ENCODE measurements around the gene DYRK3.
"Not testable (repeated sequence)": the region's sequence is repeated elsewhere in the genome, so short reads cannot be mapped to it uniquely, and the experiment has no call there.

The DYRK3 gene

DNA sequence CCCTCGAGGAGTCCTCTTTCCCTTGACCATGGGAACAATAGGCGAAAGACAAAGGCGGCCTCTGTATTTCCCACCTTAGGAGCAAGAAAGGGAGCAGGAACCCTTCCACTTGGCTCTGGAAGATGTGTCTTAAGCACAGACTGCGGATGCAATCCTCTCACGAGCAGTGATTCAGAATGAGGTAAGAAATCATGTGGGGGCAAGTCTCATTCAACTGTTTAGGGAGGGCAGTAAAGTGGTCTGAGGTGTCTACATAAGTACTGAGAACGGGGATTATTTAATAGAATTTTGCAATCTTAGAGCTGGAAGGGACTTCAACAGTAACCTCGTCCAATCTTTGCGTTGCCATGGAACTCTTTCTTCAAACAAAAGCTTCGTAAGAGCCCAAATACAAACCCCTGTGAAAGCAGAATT, 1.6 kb upstream of the DYRK3 start:
- DNase-seq, result no peak

DNA sequence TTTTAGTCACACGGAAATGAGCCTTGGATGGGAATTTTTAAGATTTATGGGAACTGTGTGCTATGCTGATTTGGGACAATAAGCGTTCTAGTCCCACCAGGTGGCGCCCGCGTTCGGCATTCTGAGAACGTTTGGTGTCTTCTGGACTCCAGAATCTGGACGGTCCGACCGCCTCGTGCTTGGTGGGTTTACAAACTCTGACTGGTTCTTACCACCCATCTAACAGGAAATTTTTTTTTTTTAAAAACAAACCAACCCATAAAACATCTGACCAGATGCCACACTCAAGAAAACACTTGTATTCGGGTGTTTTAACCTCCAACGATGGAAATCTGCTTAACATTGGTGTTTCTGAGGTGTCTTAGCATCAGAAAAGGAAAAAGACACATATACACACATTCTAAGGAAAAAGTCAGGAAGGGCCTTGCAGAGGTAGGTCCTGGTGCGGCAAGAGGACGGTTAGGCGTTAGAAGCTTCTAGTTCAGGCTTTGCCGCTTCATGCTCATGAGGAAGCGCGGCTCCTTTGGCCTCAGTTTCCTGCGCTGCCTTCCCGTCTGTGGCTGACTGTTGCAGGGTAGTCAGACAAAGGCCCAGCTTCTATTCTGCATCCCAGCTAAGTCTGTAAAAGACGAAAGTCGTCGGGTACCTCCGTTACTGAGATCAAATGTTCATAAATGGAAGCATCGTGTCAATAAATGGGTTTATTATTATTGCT, 814 bp upstream of the DYRK3 start:
- peak; percentile 73 for DNase-seq

DNA sequence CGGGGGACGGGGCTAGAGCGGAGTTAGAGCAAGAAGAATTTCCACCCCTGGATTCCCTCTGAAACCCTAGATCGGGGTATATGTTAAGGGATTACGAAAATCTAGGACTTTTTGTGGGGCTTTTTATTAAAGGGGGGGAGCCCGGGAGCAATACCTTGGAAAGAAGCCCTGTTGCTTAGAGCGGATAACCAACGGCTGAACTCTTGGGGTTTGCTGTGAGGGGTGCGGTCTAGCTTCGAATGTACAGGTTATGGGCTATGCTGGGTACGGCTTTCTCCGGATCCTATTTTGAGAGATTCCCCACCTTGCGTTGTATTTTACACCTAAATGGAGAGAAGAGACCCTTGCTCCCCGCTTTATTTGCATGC, 626 bp downstream of the DYRK3 start:
- no peak for DNase-seq

DNA sequence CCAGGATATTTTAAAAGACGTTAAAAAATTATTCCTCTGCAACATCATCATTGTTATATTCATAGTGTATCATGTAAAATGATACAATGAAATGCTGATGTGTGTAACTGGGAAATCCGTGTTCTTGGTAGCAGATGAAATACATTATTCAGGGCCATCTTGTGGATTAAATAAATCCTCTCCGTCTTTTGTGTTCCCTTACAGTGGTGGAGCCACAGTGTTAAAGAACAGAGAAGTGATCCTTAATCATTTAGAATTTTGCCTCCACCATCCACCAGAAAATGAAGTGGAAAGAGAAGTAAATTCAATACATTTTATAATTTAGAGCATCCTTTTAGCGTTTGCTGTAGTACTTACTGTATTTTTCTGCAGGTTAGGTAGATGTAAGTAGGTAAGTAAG, 1.3 kb downstream of the DYRK3 start:
- no peak for DNase-seq

DNA sequence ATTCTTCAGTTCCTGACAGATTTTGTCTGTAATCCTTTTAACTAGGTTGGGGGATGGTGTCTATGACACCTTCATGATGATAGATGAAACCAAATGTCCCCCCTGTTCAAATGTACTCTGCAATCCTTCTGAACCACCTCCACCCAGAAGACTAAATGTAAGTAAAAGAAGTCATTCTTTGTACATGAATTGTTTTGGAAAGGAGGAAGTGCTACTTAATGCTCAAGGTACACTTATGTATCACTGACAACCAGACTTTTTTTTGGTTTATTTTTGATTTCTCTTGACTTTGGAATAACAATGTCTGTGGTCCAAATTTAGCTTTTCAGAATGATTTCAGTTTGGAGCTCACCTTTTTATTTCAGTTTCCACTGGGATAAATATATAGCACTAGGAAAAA, 2.3 kb downstream of the DYRK3 start:
- DNase-seq, result no peak

DNA sequence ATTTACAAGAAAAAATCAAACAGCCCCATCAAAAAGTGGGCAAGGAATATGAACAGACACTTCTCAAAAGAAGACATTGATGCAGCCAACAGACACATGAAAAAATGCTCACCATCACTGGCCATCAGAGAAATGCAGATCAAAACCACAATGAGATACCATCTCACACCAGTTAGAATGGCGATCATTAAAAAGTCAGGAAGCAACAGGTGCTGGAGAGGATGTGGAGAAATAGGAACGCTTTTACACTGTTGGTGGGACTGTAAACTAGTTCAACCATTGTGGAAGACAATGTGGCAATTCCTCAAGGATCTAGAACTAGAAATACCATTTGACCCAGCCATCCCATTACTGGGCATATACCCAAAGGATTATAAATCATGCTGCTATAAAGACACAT, 6.7 kb downstream of the DYRK3 start:
- DNase-seq, result not testable (repeated sequence)

GRCh38 chr1:206643118-206643698, 7.9 kb downstream of the DYRK3 start:
- DNase-seq, result no peak

GRCh38 chr1:206646504-206646903, 11.2 kb downstream of the DYRK3 start:
- DNase-seq, result no peak

DNA sequence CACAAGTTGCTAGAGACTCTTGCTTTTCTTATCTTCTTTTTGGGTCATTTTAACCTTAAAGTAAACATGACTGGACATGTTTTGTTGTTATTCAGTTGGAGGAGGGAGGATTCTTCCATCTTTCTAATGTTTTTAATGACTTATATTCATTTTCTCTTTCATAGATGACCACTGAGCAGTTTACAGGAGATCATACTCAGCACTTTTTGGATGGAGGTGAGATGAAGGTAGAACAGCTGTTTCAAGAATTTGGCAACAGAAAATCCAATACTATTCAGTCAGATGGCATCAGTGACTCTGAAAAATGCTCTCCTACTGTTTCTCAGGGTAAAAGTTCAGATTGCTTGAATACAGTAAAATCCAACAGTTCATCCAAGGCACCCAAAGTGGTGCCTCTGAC, 11.9 kb downstream of the DYRK3 start:
- DNase-seq, result no peak

DNA sequence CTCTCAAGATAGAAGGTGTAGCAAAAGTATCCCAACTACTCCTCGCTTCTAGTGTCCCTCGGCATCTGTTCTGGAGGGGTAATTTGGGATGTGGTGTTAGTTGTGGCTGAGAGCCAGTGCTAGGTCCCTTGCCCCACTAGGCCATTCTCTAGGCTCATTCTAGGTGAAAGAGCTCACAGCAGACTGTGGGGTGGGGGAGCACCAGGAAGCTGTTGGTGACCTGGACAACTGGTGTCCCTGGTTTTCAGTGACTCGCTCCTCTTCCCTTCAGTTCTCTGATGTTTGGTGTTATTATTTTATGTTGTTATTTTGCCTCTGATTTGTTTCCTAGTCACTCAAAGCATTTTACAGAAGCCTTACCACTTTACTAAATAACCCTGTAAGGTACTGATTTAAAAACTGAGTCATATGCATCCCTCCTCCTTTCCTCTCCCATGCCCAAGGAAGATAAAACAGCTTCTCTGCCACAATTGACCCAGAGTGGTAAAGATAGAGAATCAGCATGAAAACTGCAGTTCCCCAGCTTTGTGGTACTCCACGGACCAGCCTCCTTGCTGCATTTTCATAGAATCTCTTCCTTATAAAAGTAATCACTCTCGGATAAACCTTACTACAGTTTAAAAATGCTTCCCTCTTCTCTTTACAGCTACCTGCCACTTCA, 14.1 kb downstream of the DYRK3 start:
- no peak for DNase-seq

DNA sequence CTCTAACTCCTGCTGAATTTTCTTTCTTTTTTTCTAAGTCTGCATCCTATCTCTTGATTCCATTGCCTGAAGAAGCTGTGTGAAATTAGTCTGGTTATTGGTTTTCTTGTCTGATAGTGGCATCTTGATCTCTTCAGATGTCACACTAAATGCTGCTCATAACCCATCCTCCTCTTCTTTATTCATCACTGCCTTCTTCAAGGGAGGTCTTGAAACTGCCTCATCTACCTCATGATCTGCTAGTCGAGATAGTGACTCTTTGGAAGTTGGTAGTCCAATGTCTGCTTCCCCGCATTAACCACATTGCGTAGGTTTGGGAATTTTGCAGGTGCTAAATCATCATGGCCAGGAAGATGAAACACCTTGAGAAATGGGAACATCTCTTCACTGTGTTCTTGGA, 15.7 kb downstream of the DYRK3 start:
- DNase-seq, result no peak

- DNase-seq, result no peak
These were observed 16.9 kb downstream of the DYRK3 start for GRCh38 chr1:206651958-206652890.

GRCh38 chr1:206653715-206654459, 18.6 kb downstream of the DYRK3 start:
- no peak for DNase-seq

GRCh38 chr1:206654828-206655227, 19.5 kb downstream of the DYRK3 start:
- DNase-seq, result no peak

DNA sequence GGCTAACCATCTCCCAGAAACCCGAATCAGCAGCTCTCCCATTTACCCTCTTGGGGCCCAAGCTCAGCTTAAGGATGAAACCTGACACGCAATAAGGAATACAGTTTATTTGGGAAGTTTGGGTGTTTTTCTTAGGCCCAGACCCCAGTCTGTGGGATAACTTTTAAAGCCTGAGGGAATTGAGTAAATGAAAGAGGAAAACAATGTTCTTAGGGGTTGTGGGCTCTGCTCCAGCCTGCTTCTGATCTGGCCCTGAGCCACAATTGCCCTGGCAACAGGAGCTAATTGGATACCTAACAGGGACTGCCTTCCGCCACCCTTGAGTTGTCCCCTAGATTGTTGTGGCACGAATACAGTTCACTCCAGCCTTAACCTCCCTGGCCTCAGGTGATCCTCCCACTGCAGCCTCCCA, 20.1 kb downstream of the DYRK3 start:
- DNase-seq, result no peak

- no peak for DNase-seq
These were observed 21.6 kb downstream of the DYRK3 start for GRCh38 chr1:206656936-206657335.

DNA sequence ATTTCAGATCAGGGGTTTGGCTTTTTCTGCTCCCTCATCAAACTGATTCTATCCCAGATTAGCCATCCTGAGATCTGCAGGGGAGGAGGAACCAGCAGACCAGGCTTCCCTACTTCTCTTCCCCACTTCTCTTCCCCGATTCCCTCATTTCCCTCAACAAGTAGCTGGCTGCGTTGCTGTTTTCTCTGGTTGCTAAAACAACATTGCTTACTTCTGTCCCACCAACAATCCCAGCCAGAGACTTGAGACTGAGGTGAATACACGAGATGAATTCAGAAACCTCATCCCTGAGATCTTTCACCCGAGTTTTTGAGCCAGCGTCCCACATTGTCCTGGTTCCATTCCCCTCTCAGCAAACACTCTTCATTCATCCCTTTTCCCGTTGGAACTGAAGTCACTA, 22.4 kb downstream of the DYRK3 start:
- no peak for DNase-seq

- peak; percentile 52 for DNase-seq
These were observed 23.1 kb downstream of the DYRK3 start for GRCh38 chr1:206658264-206658980.

GRCh38 chr1:206658981-206659273, 23.6 kb downstream of the DYRK3 start:
- DNase-seq, result no peak

DNA sequence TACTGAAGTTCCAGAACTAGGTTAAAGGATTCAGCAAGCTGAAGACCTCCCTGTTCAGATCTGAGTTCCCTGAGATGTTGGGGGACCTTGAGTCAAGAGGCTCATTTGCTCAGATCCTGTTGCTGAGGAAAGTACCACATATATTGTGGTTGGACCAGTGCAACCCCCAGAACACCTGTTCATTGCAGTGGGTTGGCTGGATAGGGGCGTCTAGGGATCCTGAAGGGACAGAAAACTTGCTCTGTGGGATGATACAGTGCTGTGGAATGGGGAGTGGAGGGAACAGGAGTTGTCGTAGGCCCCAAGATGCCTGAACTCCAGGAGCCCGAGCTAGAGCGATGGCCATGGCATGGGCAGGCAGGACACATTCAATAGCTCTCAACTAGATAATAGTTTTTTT, 24.8 kb downstream of the DYRK3 start:
- no peak for DNase-seq

DNA sequence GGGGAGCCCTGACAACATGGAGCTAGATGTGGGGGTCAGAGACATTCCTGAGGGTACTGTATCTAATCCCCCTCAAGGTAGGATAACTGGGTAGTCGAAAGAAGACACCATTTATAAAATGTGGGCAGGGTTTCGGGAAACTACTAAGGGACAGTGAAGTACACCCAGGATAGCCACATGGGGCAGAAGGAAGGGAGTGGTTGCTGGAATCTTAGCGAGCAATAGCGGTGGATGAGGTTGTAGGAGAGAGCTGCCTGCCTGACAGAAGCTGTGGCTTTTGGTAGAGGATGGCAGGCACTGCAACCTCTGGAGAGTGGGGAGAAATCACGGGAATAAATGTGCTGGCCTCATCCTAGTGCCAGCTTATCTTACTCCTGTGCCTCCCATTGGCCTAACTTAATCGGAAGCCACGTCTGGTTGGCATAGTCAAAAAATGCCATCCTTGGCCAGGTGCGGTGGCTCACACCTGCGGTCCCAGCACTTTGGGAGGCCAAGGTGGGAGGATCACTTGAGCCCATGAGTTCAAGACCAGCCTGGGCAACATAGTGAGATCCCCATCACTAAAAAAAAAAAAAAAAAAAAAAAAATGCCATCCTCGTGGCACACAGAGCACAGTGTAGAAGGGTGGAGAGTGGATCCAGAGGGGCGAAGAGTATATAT, 26.0 kb downstream of the DYRK3 start:
- no peak for DNase-seq

Data from activated CD4-positive, alpha-beta T cell treated with anti-CD3 and anti-CD28 coated beads, Interleukin-2, amount 50 U/mL, for 1 hour (primary cell).